ENCODE results near the gene TINAGL1.

- TF ChIP-seq POLR2AphosphoS5 (IDR thresholded peaks at IDR 0.05; ENCODE audit: low read depth, low read length) = no peak
- TF ChIP-seq, protein P1, sequence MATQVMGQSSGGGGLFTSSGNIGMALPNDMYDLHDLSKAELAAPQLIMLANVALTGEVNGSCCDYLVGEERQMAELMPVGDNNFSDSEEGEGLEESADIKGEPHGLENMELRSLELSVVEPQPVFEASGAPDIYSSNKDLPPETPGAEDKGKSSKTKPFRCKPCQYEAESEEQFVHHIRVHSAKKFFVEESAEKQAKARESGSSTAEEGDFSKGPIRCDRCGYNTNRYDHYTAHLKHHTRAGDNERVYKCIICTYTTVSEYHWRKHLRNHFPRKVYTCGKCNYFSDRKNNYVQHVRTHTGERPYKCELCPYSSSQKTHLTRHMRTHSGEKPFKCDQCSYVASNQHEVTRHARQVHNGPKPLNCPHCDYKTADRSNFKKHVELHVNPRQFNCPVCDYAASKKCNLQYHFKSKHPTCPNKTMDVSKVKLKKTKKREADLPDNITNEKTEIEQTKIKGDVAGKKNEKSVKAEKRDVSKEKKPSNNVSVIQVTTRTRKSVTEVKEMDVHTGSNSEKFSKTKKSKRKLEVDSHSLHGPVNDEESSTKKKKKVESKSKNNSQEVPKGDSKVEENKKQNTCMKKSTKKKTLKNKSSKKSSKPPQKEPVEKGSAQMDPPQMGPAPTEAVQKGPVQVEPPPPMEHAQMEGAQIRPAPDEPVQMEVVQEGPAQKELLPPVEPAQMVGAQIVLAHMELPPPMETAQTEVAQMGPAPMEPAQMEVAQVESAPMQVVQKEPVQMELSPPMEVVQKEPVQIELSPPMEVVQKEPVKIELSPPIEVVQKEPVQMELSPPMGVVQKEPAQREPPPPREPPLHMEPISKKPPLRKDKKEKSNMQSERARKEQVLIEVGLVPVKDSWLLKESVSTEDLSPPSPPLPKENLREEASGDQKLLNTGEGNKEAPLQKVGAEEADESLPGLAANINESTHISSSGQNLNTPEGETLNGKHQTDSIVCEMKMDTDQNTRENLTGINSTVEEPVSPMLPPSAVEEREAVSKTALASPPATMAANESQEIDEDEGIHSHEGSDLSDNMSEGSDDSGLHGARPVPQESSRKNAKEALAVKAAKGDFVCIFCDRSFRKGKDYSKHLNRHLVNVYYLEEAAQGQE (IDR thresholded peaks at IDR 0.05; ENCODE audit: insufficient read depth in 1 of 2, low read depth in 2 of 2, low read length in 2 of 2) = no peak
- no peak for TF ChIP-seq SIN3A (IDR thresholded peaks at IDR 0.05; ENCODE audit: borderline replicate concordance, insufficient read depth, low read length)
- no peak for TF ChIP-seq FOXP2 (optimal IDR thresholded peaks at IDR 0.05; ENCODE audit: borderline replicate concordance, extremely low read depth, extremely low read length, insufficient read depth)
These were observed 15.9 kb upstream of the TINAGL1 start for GRCh38 chr1:31560394-31560793.
